IPS-18c (cell line): ENCODE measurements around the gene VCY1B.
"Not testable (repeated sequence)": the region's sequence is repeated elsewhere in the genome, so short reads cannot be mapped to it uniquely, and the experiment has no call there.

Source experiments
- H3K4me3 ChIP-seq: 2 replicates; pipeline ENCODE4 v1.7.0; 2013; ENCODE audit warnings: low read depth, mild to moderate bottlenecking, low read length, moderate library complexity; ENCODE audit not compliant: insufficient read depth
- H3K9me3 ChIP-seq: one replicate; pipeline ENCODE4 v1.6.1; 2013; ENCODE audit warnings: mild to moderate bottlenecking, low read length, moderate library complexity; ENCODE audit not compliant: control insufficient read depth, insufficient read depth

The VCY1B gene

GRCh38 chrY:14055927-14056326 is at the start of gene VCY1B:
Gene VCY1B, plus strand, starts transcription at chrY:14056227. Its CDS starts 63 bp downstream, at chrY:14056290.
- H3K4me3 ChIP-seq, H3K9me3 ChIP-seq: not testable (repeated sequence)

DNA sequence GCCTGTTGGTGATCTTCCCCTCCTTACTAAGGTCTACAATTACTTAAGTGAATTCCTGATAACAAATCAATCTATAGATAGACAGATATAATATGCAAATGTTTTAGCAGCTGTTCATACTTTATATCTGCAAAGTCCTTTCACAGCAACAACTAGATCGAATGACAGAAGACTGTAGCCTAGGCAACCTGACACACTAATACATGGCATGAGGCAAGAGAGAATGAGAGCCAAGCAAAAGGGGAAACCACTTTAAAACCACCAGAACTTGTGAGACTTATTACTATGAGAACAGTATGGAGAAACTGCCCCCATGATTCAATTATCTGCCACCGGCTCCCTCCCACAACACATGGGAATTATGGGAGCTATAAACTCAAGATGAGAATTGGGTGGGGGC is 44.1 kb upstream of the VCY1B start:
- H3K4me3 ChIP-seq, H3K9me3 ChIP-seq: not testable (repeated sequence)

DNA sequence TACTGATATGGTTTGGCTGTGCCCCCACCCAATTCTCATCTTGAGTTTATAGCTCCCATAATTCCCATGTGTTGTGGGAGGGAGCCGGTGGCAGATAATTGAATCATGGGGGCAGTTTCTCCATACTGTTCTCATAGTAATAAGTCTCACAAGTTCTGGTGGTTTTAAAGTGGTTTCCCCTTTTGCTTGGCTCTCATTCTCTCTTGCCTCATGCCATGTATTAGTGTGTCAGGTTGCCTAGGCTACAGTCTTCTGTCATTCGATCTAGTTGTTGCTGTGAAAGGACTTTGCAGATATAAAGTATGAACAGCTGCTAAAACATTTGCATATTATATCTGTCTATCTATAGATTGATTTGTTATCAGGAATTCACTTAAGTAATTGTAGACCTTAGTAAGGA is 25.6 kb upstream of the VCY1B start:
- not testable (repeated sequence) for H3K4me3 ChIP-seq, H3K9me3 ChIP-seq

GRCh38 chrY:14085877-14086276 is 29.9 kb downstream of the VCY1B start:
- no peaks in the 10 kb centered on the region for H3K9me3 ChIP-seq
- H3K4me3 ChIP-seq = no peak overlapping the region
